Left colon (tissue), 2 donors: ENCODE results near the gene MAGI1. TPM values are rescaled to one million over a fixed set of nuclear protein-coding genes. Genes with fewer than 3 reads are reported as not detected.
"Not testable (repeated sequence)": the region's sequence is repeated elsewhere in the genome, so short reads cannot be mapped to it uniquely, and the experiment has no call there.

Experiments
- ATAC-seq: fragments of 200-7000 bp; cut with Tn5 transposase; one replicate; pipeline ENCODE4 v1.9.1; 2020; ENCODE audit warnings: mild to moderate bottlenecking, moderate library complexity
- DNase-seq, 2 donors: peaks; one replicate each; pipeline ENCODE4 v3.0.0-alpha.2; 2020
- intact Hi-C, 2 donors: fragments of 100-400 bp; cut with DNase I in 1 of 2; cut with micrococcal nuclease in 1 of 2; formaldehyde crosslinking; loops; one replicate each; pipeline versions ENCODE4 v1.11.2 to v1.14.0; 2022; cut with DNase I, micrococcal nuclease
- total RNA-seq, 2 donors: library from RNA; stranded (reverse); fragmentation: NEBNext Ultra II Directional; extraction: Animal tissue kit (Norgen Biotek cat#: 25700); gene quantifications; one replicate each; pipeline ENCODE4 v1.2.1, GENCODE V29; 2021
- donor health status: DM: no; HTN: no; CAD: no.
- donor health status: DM: yes; HTN: yes; CAD: no.

The MAGI1 gene
- total RNA-seq, 2 donors from 2014 or later, result 45.9 to 49.2 TPM

DNA sequence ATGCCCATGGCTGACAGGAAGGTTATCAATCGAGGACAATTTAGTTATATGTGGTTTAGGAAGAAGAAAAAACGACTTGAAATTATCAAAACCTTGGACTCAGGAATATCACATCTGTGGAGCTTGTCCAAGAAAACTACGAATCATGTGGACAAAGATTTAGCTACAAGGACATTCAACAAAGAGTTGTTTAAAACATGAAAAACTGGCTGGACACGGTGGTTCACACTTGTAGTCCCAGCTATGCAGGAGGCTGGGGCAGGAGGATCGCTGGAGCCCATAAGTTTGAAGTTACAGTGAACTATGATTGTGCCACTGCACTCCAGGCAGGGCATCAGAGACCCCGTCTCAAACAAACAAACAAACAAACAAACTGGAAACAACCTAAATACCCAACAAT is 142.4 kb downstream of the MAGI1 start:
- ATAC-seq, result no peak
- intact Hi-C loops, result no loop called here

DNA sequence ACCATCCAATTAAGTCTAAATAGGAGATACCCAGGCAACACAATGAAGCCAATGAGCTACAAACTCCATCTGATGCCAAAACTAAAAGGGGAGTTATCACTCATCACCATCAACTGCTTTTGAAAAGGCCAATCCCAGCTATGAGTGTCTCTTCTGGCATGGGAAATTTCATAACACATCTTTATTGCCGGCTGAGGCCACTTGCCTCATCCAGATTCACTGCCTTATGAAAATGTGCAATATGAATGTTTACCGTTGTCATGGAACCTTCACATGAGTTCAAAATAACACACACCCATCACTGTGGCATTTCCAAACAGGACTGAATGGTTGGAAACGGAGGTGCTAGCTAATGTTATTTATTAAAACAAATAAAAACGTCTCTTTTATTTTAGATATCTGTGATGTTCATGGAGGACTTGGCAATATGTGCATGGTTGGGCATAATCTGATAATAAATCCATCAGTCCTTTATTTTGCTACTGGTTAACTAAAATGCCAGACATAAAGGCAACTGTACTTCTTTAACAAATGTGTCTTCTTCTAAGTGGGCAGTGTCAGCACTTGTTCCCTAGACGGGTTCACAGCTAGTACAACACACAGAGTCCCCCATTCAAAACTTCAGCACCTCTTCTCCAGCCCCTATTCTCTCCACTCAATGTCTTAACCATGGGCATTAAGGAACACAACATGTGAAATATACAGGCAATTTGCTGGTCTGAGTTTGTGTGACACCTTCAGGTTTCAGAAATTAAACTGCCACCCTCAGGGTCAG is 143.9 kb downstream of the MAGI1 start:
- intact Hi-C loops, result no loop called here
- ATAC-seq, result peak; percentile 78
- no peak for DNase-seq

More for the DNA sequence above, 142.4 kb downstream of the MAGI1 start:
- no peak for DNase-seq

DNA sequence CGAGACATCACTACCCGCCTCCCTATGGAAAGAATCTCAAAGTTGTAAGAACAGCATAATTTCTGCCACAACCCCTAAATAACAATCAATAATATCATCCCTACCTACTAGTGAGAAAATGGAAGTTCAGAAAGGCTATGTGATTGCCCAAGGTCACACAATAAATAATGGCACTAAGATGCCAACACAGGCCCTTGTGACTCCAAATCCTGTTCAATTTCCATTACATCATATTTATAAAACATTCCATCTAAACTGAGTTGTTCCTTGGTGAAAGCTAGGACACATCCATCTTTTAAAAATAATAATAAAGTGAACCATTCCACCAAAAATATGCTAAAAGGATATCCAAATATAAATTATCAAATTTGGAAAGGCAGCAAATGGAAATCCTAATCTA is 144.6 kb downstream of the MAGI1 start:
- no peak for DNase-seq
- intact Hi-C loops, result no loop called here
- no peak for ATAC-seq

DNA sequence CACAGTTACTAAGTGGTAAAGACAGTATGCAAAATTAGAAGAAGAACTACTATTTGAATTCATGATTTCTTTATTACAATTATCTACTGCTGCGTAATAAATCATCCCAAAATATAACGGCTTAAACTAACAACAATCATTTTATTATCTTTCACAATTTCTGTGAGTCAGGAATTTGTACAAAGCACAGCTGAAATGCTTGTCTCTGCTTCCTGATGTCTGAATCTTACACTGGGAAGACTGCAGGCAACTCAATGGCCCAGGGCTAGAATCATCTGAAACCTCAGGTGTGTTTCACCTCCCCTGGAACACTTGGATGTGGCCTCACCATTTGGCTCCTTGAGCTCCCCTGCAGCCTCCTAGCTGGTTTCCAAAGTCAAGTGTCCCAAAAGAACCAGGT is 145.1 kb downstream of the MAGI1 start:
- ATAC-seq (no peak), DNase-seq (no peak)
- intact Hi-C loops, result no loop called here

DNA sequence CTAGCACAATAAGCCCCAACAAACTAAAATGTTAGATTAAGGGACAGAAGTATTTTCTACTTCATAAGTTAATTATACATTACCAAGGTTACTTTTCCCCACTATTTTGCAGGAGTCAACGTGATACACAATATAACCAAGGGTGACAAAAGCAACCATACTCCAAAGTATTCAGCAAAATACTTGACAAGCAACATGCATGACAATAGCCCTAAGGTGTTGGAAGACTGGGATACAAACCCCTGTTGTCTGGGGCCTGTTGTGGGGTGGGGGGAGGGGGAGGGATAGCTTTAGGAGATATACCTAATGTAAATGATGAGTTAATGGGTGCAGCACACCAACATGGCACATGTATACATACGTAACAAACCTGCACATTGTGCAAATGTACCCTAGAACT is 147.2 kb downstream of the MAGI1 start:
- DNase-seq, ATAC-seq, intact Hi-C loops: not testable (repeated sequence)

DNA sequence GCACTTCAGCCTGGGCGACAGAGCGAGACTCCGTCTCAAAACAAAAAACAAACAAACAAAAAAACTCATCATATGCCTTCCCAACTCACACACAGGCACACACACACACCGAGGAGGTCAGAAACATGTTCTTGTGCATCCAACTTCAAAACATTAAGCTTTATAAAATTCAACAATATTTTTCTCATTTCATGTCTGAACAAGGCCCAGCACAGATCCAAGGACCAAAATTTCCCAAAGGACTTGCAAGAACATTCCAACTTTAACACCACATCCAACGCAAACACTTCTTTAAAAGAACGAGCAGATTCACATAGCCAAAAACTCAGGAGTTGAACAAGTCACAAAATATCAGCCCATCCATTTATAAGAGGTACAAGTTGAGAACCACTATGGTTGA is 148.4 kb downstream of the MAGI1 start:
- DNase-seq (no peak), ATAC-seq (no peak)
- intact Hi-C loops, result no loop called here

DNA sequence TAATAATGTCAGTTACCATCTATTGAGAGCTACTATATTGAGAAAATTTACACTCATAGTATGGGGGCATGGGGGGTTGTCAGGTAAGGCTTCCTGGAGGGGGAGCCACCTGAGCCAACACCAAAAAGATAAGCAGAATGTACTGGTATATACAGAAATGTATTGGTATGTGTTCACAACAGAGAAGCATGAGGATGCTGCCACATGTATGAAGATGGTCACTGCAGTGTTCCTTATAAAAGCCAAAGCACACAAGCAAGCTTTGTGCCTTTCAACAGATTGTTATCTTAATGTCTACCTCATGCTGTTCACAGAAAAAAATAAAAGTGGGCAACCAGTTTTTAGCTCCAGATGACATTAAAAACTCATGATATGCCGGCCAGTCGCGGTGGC is 149.0 kb downstream of the MAGI1 start:
- DNase-seq, result no peak
- ATAC-seq, result no peak
- intact Hi-C loops, result no loop called here

DNA sequence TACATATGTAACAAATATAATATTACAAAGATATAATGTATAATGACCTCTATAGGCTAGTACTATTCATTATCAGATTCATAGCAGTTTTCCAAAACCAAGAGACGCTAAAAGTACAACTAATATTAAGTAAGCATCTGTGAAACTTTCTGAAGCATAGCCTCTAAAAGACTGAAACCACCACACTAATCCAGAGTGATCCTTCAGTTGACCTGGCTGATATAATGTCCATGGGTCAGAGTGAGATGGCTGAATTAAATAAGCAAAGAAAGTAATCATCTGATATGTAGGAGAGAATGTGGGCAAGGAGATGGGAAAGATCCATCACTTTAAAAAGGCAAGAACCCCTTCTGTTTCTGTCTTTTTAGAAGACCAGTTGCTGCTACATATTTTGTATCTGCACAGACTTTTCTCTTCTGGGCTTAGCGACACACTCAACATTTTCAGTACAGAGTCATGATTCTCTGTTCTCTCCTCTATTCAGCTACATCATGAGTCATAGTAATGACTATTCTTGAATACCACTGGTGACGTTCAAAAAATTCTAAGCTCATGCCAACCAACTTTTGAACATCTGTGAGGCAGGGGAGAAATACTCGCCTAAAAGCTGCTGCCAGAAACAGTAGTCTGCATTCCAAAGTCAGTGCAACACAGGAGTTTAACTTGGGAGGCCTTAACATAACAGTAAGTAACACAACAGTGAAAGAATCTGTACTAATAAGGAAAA is 149.6 kb downstream of the MAGI1 start:
- no peak for ATAC-seq
- intact Hi-C loops, result no loop called here
- no peak for DNase-seq

DNA sequence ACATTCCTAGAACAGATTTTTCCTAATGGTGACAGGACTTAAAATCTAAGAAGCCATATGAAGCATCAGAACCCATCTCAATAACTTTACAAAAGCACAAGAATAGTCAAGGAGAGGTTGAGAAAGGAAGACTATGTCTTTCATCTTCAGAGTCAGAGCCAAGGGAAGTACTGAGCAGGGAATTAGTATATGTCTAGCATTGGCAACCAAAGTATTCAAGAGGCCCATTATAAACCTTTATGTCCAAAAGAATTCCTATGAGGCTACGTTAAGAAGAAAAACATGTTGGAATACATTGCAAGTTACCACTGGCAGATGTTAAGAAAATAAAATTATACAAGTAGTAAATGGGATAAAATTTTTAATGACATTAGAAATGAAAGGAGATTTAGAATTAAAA is 150.5 kb downstream of the MAGI1 start:
- intact Hi-C loops, result no loop called here
- no peak for ATAC-seq
- DNase-seq, result no peak

DNA sequence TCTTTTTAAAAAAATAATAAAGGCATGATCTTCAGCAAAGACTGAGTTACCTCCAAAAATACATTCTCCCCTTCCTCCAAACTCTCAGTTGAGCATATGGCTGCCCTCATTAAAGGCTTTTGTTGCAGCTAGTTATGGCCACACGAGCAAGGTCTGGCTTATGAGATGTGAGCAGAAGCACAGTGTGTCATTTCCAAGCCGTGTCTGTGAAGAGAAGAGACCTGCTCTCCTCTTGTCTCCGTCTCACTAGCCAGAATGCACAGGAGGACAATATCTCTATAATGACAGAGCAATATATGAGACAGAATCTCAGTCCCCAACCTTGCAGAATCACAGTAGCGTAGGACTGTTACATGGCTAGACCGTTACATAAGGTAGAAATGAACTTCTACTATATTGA is 152.3 kb downstream of the MAGI1 start:
- intact Hi-C loops, result no loop called here
- ATAC-seq (no peak), DNase-seq (no peak)

DNA sequence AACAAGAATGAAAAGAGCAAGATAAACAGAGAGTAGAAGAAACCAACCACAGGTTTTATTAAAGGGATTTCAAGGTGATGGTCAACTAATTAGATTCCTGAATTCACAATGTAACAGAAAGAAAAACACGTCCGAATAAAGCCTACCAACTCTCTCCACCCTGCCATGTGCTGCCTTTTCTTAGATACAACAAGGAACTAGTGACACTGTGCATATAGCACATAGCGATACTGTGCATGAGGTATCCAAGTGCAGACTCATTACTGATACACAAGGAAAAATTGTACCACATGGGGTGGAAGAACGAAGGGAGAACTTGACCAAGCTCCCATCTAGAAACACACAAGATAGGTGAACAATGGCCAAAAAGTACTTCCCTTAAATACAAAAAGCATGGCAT is 154.6 kb downstream of the MAGI1 start:
- ATAC-seq (peak; percentile 92), DNase-seq (no peak)
- intact Hi-C loops, result no loop called here

DNA sequence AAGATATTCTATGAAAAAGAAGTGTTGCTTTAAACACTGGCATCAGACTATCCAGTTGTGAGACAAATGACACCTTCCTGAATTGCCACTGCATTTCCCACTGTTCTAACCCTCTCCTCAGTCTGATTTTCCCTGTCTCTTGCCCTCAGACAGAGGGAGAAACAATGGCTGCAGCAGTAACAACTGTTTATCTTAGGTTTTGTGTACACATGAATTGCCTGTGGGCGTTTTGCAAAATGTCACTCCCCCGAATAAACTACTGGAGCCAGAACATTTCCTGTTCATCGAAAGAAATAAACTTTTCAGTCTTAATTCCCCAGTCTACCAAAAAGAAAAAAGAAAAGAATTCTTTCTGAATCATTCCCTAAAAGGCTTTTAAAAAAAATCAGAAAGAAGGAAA is 155.1 kb downstream of the MAGI1 start:
- DNase-seq, result peak in 1 of 2 donors; percentile 37
- intact Hi-C loops, result no loop called here
- peak; percentile 93 for ATAC-seq

DNA sequence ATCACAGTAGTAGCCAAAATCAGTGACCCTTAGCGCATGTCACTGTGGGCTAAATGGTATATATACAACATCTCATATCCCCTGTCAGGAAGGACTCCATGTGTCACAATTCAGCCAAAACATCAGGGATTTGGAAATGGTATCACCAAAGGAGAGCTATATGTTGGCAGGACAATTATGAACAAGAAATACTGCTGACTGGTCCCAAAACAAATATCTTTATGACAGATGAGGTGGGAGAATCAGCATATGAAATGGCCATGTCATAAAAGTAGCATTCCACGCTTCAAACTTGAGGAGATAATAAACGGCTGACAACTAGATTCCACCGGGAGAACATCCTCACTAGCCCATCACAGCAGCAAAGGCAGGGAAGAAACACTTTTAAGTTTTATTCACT is 158.4 kb downstream of the MAGI1 start:
- no peak for ATAC-seq
- intact Hi-C loops, result no loop called here
- DNase-seq, result no peak

DNA sequence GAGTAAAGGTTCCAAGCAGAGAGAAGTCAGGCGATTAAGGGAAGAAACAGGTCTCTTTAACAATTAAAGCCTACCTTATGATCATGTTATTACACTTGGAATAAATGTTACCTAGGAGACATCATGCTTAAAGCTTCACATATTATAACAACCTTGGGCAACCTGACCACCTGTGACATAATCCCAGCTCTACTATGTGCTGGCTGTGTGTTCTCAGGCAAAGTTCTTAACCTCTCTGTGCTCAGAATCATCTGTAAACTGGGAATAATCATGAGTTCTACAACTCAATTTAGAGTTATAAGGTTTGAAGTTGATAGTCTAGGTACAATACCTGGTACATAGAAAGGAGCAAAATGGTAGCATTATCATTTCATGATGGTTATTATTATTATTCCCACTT is 159.3 kb downstream of the MAGI1 start:
- no peak for ATAC-seq
- intact Hi-C loops, result no loop called here
- no peak for DNase-seq

DNA sequence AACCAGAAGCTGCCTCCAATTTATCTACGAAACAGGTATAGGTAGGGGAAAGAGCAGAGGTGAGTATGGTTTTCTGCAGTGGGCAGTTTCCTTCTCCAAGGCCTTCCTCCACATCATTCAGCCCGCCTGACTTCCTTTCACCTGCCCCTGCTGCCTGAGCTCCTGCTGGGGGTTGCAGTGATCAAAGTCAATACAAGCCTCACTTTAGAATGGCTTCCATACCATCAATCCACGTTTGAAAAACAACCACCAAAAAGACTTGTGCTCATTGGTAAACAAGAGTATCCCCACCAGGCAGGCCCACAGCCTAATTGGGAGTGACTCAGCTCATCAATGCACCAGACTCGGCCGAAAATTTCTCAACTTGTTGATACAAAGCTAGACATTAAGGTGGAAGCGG is 159.9 kb downstream of the MAGI1 start:
- intact Hi-C loops, result no loop called here
- ATAC-seq (no peak), DNase-seq (no peak)

DNA sequence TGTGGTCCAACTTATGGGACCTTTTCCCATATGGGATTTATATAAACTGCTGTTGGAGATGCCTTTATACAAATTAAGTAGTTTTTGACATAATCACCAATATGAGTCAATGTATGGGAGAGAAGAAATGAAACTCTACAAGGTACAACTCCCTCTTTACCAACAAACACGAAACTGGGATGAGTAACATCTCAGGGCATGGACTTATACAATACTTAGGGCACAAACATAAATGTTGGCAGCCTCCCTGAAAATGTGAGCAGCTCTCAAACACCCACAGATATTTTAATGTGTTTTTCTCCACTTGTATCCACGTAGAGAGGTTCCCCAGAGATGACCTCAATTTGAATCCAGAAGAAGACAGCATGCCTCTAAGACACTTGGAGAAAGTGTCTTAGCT is 161.6 kb downstream of the MAGI1 start:
- DNase-seq (no peak), ATAC-seq (no peak)
- intact Hi-C loops, result no loop called here

DNA sequence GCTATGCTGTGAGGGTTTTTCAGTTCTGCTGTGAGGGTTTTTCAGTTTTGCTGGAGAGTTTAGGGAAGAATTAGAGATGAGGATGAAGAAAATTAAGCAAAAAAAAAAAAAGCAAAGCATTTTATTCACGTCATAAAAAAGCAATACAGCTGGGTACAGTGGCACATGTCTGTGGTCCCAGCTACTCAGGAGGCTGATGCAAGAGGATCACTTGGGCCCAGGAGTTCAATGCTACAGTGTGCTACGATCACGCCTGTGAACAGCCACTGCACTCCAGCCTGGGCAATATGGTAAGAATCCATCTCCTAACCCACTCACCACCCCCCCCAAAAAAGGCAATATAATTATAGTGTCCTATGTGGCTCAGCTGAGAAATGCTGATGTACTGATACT is 162.7 kb downstream of the MAGI1 start:
- intact Hi-C loops, result no loop called here
- ATAC-seq, result no peak
- DNase-seq, result no peak

DNA sequence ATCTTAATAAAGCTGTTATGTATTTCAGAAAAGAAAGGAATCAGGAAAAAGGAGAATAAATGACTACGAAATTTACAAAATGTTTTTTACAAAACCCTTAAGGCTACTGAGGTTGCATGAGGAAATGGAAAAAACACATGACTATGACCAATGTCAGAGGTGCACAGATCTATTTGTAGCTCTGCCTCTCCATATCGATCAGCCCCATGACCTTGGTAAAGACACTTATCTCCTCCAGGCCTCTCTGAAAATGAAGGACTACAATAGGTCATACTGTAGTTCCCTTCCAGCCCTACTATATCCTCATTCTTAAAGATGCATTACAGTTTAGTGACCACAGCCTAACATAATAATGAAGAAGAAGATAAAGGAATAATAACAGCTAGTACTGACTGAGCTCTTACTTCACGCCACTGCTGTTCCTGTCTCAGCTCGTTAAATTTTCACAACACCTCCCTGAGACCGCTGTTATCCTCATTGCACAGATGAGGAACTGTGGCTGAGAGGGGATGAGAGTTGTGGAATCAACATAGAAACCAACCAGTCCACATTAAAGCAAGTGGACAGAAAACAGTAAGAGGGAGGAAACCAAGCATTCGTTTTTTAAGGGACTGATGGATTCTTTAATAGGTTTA is 163.2 kb downstream of the MAGI1 start:
- DNase-seq (no peak), ATAC-seq (no peak)
- intact Hi-C loops, result no loop called here

DNA sequence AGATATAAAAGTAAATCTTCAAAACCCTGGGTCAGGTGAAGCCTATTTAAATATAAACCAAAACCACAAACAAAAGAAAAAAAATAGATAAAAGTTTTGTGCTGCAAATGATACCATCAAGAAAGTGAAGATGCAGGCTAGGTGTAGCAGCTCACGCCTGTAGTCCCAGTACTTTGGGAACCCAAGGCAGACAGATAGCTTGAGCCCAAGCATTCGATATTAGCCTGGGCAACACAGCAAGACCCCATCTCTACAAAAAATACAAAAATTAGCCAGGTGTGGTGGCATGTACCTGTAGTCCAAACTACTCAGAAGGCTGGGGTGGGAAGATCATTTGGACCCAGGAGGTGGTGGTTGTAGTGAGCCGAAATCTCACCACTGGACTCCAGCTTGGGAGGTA is 164.8 kb downstream of the MAGI1 start:
- ATAC-seq (no peak), DNase-seq (no peak)
- intact Hi-C loops, result no loop called here

DNA sequence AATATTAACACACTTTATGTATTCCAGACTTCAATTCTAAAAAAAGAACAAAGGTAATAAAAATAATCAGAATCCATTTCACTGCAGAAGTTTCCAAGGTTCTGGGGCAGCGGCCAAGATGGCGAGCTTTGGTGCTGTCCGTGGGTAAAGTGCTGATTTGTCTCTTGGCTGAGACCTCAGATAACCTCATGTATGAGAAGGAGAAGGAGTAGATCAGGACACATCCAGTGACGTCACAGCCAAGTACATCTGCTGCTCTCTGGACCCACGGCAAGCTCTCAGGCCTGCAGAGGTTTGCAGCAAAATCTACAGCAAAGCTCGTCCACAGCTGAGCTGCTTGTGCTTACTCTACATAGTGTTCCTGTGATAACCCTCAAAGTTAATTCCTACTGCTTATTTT is 165.7 kb downstream of the MAGI1 start:
- intact Hi-C loops, result no loop called here
- no peak for DNase-seq
- ATAC-seq, result no peak
